Adrenal gland (tissue), 12 donors: Measurements from ENCODE around the gene CHD9. TPM values are rescaled to one million over a fixed set of nuclear protein-coding genes. Genes with fewer than 3 reads are reported as not detected.

Source experiments
- DNase-seq, 7 donors: peaks; one replicate each; pipeline ENCODE4 v3.0.0-alpha.2; 2019 to 2020
- H3K27ac ChIP-seq, 5 donors: fragments of 200-600 bp; sonication (generic) in 4 of 5; 1 replicate in 3 of 5; 2 replicates in 2 of 5; pipeline versions ENCODE4 v1.5.1 to v1.8.0; 2016 to 2020; ENCODE audit warnings: mild to moderate bottlenecking in 1 of 5
- H3K27me3 ChIP-seq: fragments of 200-600 bp; 2 replicates; pipeline ENCODE4 v1.8.0; 2021
- H3K36me3 ChIP-seq, 2 donors: fragments of 200-600 bp; replicated peaks in 1 of 2; 1 replicate in 1 of 2; 2 replicates in 1 of 2; pipeline versions ENCODE4 v1.5.1 to v1.8.0; 2018 to 2022
- H3K4me1 ChIP-seq, 2 donors: fragments of 200-600 bp; replicated peaks in 1 of 2; 1 replicate in 1 of 2; 2 replicates in 1 of 2; pipeline versions ENCODE4 v1.5.1 to v1.8.0; 2018 to 2021
- H3K4me3 ChIP-seq, 4 donors: fragments of 200-600 bp; sonication (generic) in 3 of 4; one replicate each; pipeline ENCODE4 v1.5.1; 2016 to 2018
- H3K9me3 ChIP-seq, 3 donors: fragments of 200-600 bp; sonication (generic) in 1 of 3; replicated peaks in 1 of 3; 1 replicate in 2 of 3; 2 replicates in 1 of 3; pipeline versions ENCODE4 v1.5.1 to v1.8.0; 2016 to 2021
- CTCF ChIP-seq, 6 experiments: fragments of 450-650 bp in 4 of 6; fragments of 200-600 bp in 2 of 6; sonication (generic) in 1 of 6; IDR thresholded peaks; 1 replicate in 5 of 6; 2 replicates in 1 of 6; pipeline versions ENCODE4 v1.5.1 to v1.8.0; 2016 to 2021; ENCODE audit warnings: antibody characterized with exemption in 6 of 6, mild to moderate bottlenecking in 2 of 6, moderate library complexity in 1 of 6
- POLR2A ChIP-seq, 2 donors: fragments of 450-650 bp; IDR thresholded peaks; one replicate each; pipeline ENCODE4 v1.6.1; 2017; ENCODE audit warnings: antibody characterized with exemption in 2 of 2, mild to moderate bottlenecking in 2 of 2, moderate library complexity in 1 of 2
- WGBS, 4 donors: extraction: QIAGEN DNeasy Blood & Tissue Kit in 2 of 4; methylation state at CpG; one replicate each; pipeline versions ENCODE4 v1.1.5 to v1.1.7; 2013 to 2017; 5-methylcytosine and 5-hydroxymethylcytosine counted together
- intact Hi-C, 2 donors: fragments of 100-400 bp; cut with DNase I; formaldehyde crosslinking; loops; one replicate each; pipeline versions ENCODE4 v1.14.1 to v1.15.0; 2022 to 2023
- polyA plus RNA-seq, 3 donors: library from polyadenylated mRNA; stranded (reverse); fragments of 200-250 nt in 2 of 3; fragments of 350-450 nt in 1 of 3; fragmentation: Illumina TruSeq in 1 of 3; extraction: RNeasy Lipid Tissue Mini Kit (QIAGEN cat#74804) in 1 of 3; gene quantifications; one replicate each; pipeline ENCODE4 v1.2.3, GENCODE V29; 2013 to 2014
- total RNA-seq, 9 donors: library from RNA; depleted of rRNA in 4 of 9; stranded (reverse); fragments of >200 nt in 4 of 9; fragments of 120-200 nt in 1 of 9; fragmentation: NEBNext Ultra II Directional in 1 of 9; extraction: Animal tissue kit (Norgen Biotek cat#: 25700) in 1 of 9; gene quantifications; one replicate each; pipeline versions ENCODE4 v1.1.0 to v1.2.4, GENCODE V29; 2013 to 2023
- donor health status: healthy with polysubstance abuse.
- donor health status: Bipolar disorder and iron deficiency.
- donor health status: DM: yes; HTN: yes; CAD: no.
- donor health status: DM: no; HTN: no; CAD: no.
- donor health status: DM: no; HTN: no; CAD: no.
- donor health status: DM: yes; HTN: yes; CAD: no.

The CHD9 gene
- total and polyA plus RNA-seq, 12 donors = 10.0 to 95.9 (median 54.7) TPM

- no peaks in the 10 kb centered on the region for H3K9me3 ChIP-seq
- no peak overlapping the region for H3K4me3 ChIP-seq
- DNase-seq = no peak
- no peaks in the 10 kb centered on the region for H3K4me1 ChIP-seq
- intact Hi-C loops = no loop called here
- H3K27me3 ChIP-seq = no peaks in the 10 kb centered on the region
- H3K27ac ChIP-seq = no peak overlapping the region
- H3K36me3 ChIP-seq = no peaks in the 10 kb centered on the region
- no peak for TF ChIP-seq POLR2A (IDR thresholded peaks at IDR 0.05)
- TF ChIP-seq CTCF (IDR thresholded peaks at IDR 0.05) = no peak
- 69 to 76% (median 72%) methylated on average over 4 of the region's 4 CpGs for WGBS, 4 donors
Observed at GRCh38 chr16:53334581-53334980, 279.8 kb downstream of the CHD9 start.

GRCh38 chr16:53337294-53337693 is 282.5 kb downstream of the CHD9 start:
- H3K9me3 ChIP-seq = no peaks in the 10 kb centered on the region
- no peaks in the 10 kb centered on the region for H3K4me1 ChIP-seq
- H3K27me3 ChIP-seq = no peaks in the 10 kb centered on the region
- H3K27ac ChIP-seq = no peak overlapping the region
- H3K36me3 ChIP-seq = no peaks in the 10 kb centered on the region
- intact Hi-C loops = no loop called here
- no peak for DNase-seq
- no peak overlapping the region for H3K4me3 ChIP-seq
- TF ChIP-seq POLR2A (IDR thresholded peaks at IDR 0.05) = no peak
- no peak for TF ChIP-seq CTCF (IDR thresholded peaks at IDR 0.05)

- TF ChIP-seq CTCF (IDR thresholded peaks at IDR 0.05) (no peak), POLR2A (IDR thresholded peaks at IDR 0.05) (no peak)
- DNase-seq = no peak
- Histone ChIP-seq H3K9me3 (no peaks in the 10 kb centered on the region), H3K4me3 (no peak overlapping the region), H3K27ac (no peak overlapping the region), H3K27me3 (no peaks in the 10 kb centered on the region), H3K36me3 (no peaks in the 10 kb centered on the region), H3K4me1 (no peaks in the 10 kb centered on the region)
- intact Hi-C loops = no loop called here
- 80 to 85% (median 83%) methylated on average over 6 of the region's 6 CpGs for WGBS, 4 donors
Observed at GRCh38 chr16:53341792-53342191, 287.0 kb downstream of the CHD9 start.

- Histone ChIP-seq H3K4me3 (no peak overlapping the region), H3K27me3 (no peaks in the 10 kb centered on the region), H3K4me1 (no peaks in the 10 kb centered on the region), H3K27ac (no peak overlapping the region), H3K36me3 (no peaks in the 10 kb centered on the region), H3K9me3 (no peaks in the 10 kb centered on the region)
- no peak for DNase-seq
- 81 to 82% (median 82%) methylated on average over 2 to 11 of the region's 11 CpGs for WGBS, 4 donors
- intact Hi-C loops = no loop called here
- TF ChIP-seq POLR2A (IDR thresholded peaks at IDR 0.05) (no peak), CTCF (IDR thresholded peaks at IDR 0.05) (no peak)
Observed at GRCh38 chr16:53355064-53355463, 300.3 kb downstream of the CHD9 start.
